ENCODE results near the gene MVD. TPM values are rescaled to one million over a fixed set of nuclear protein-coding genes. Genes with fewer than 3 reads are reported as not detected.
"Not testable (repeated sequence)": the region's sequence is repeated elsewhere in the genome, so short reads cannot be mapped to it uniquely, and the experiment has no call there.

Gene MVD
- total RNA-seq, 1 experiment from 2014 or later, result 28.1 TPM

DNA sequence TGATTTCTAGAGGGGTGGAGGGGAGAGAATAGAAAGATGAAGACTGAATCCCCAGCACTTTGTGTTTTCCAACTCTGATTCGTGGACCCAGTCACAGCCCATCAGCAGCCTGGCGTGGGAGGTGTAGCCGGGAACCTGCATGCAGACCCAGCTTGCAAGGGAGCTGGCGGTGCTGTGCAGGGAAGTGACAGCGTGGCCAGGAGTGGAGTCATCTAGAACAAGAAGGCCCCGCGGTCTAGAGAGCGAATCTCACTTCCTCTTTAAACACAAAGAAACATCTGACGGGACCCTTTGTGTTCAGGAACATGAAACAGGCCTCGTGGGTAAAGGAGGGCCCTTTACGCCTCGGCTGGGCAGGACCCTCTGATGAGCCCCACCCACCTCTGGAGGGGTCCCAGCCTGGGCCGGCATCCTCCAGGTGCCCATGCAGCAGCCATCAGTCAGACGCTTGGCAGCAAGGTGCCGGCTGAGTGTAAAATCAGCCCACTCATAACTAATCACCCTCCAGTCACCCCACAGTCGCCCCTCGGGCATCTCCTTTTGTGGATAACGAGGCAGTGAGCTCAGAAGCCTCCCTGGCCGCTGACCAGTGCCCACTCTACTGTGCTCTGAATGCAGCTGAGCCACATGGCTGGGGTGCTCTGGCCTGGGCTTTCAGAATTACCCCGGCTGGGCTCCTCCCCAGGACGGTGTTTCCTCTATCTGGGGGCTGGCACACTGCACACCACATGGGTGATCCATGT is 19.0 kb upstream of the MVD start:
- DNase-seq (ENCODE audit: low spot score), result no peak

GRCh38 chr16:88681084-88681680 is 18.3 kb upstream of the MVD start:
- no peak for DNase-seq (ENCODE audit: low spot score)

GRCh38 chr16:88680554-88681083 is 17.7 kb upstream of the MVD start:
- no peak for DNase-seq (ENCODE audit: low spot score)

GRCh38 chr16:88678224-88678979 is 15.5 kb upstream of the MVD start:
- DNase-seq (ENCODE audit: low spot score), result no peak

DNA sequence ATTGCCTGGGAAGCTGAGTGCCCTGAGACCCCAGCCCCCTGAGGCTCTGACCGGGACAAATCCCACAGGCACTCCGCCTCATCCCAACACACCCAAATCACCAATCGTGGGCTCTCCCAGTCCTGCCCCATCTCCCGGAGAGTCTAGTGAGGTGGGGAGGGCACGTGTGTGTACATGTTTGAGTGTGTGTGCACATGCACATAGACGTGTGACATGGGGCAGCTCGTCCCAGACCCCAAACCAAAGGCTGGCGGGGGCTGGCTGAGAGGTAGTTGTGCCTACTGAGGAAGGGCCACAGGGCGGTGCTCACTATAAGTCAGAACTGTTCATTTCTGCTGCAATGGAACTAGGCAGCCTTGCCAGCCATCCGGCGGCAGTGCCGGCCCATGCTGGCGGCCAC is 14.8 kb upstream of the MVD start:
- DNase-seq (ENCODE audit: low spot score), result no peak

DNA sequence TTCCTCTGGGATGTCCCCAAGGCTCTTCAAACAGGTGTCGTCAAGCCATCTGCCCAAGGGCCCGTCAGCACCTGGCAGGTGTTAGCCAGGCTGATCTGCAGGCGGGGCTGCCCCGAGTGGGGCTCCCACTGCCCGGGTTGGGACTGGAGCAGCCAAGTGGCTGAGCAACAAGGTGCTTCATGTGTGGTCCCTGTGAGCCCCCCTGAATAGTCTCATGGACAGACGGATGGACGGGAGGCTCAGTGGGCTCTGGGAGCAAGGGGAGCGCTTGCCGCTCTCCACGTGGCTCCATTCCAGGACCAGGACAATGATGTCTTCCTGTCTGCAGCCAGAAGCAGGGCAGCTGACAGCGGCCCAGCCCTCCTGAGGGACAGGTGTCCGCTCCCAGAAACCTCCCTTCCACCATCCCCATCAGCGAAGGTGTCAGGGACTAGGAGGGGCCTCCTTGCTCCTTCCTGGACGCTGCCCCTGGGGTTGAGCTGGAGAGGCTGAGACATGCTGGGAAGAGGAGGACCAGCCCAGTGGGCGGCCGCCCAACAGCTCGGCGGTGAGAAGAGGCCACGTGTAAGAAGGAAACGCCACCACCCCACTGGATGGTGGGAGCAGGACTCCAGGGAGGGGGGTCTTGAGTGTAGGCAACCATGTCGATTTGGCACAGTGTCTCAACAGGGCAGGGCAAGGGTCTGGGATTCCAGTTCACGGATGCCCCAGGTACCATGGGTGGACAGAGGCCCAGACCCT is 13.8 kb upstream of the MVD start:
- DNase-seq (ENCODE audit: low spot score), result no peak

DNA sequence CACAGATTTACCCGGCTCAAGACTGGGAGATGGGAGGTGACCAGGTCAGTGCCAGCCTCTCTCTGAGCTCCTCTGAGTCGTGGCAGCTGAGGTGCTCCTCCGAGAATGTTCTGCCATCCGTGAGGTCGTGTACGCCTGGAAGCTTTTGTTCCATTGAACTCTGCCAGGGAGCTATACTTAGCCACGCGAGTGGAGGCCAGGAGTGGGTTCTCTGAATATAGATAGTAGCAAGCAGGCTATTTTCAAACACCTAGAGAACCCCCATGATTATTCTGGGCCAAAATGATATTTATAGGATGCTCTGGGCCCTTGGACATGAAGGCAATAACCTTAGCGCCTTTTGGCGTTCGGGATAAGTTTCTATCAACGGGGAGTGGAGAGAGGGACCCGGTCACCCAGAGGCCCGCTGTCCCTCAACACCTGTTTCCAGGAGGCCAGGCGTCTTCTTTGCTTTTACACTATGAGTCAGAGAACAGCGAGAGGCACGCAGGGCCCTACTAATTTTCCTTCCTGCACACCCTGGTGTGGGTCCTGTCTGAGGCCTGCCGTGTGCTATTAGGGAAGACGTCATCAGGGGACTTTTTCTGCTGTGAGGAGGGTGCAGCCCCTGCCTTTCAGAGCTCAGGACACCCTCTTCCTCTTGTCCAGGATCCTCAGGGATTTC is 11.0 kb upstream of the MVD start:
- no peak for DNase-seq (ENCODE audit: low spot score)

- no peak for DNase-seq (ENCODE audit: low spot score)
Observed at GRCh38 chr16:88672776-88673175, 9.9 kb upstream of the MVD start.

GRCh38 chr16:88671806-88672205 is 8.9 kb upstream of the MVD start:
- no peak for DNase-seq (ENCODE audit: low spot score)

DNA sequence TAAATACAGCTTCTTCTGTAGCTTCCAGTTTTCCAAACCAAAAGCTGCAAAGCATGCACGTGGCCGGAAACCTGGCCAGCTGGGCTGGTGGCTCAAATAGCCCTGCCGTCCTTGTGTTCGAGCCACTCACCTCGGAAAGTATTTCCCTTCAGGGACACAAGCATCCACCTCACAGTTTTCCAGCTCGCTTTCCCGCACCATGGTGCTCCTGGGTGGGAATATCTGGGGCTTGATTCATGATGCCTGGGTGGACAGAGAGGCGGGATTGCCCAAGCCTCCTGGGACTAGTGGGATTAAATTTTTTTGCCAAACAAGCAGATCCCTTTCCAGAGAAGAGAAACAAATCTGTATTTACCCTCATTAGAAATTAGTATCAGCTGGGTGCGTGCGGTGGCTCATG is 7.1 kb upstream of the MVD start:
- no peak for DNase-seq (ENCODE audit: low spot score)

GRCh38 chr16:88669493-88669892 is 6.6 kb upstream of the MVD start:
- DNase-seq (ENCODE audit: low spot score), result not testable (repeated sequence)

DNA sequence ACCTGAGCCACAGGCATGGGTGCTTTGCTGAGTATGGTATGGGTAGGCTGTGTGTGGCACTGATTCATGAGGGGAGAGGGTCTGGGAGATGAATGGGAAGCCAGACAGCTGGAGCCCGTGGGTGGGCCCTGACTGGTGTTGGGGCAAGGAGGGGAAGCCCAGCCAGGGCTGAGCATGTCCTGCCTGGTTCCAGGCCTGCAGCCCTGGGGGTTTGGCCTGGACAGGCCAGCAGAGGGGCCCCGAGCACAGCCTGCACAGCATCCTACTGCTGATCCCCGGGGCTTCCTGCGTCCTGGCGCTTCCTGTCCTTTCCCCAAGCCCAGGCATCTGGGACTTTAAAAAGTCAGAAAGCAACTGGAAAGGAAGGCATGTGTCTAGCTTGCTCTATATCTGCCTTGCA is 4.6 kb upstream of the MVD start:
- no peak for DNase-seq (ENCODE audit: low spot score)

DNA sequence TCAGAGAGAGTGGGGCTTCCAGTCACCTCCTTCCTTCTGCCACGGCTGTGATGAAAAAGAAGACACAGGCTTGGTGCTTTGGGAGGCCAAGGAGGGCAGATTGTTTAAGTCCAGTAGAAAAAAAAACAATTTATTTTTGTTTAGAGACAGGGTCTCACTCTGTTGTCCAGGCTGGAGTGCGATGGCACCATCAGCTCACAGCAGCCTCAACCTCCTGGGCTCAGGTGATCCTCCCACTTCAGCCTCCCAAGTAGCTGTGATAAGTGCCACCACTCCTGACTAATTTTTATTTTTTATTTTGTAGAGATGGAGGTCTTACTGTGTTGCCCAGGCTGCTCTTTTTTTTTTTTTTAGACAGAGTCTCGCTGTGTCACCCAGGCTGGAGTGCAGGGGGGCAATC is 2.7 kb upstream of the MVD start:
- no peak for DNase-seq (ENCODE audit: low spot score)

DNA sequence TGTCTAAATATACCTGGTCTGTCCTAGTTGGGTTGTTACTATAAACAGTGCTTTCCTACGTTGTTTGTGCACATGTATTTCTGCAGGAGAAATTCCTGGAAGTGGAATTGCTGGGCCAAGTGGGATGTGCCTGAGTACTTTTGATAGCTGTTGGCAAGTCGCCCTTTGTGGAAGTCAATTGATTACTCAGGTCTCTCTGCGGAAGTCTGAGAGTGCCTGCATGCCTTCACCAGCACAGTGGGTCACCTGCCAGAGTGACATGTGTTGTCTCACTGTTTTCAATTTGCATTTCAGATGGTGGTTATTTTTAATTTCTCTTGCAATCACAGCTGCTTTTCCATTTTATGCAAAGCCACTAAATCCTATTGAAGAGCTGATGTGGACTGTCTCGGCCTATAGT is 2.3 kb upstream of the MVD start:
- DNase-seq (ENCODE audit: low spot score), result no peak

DNA sequence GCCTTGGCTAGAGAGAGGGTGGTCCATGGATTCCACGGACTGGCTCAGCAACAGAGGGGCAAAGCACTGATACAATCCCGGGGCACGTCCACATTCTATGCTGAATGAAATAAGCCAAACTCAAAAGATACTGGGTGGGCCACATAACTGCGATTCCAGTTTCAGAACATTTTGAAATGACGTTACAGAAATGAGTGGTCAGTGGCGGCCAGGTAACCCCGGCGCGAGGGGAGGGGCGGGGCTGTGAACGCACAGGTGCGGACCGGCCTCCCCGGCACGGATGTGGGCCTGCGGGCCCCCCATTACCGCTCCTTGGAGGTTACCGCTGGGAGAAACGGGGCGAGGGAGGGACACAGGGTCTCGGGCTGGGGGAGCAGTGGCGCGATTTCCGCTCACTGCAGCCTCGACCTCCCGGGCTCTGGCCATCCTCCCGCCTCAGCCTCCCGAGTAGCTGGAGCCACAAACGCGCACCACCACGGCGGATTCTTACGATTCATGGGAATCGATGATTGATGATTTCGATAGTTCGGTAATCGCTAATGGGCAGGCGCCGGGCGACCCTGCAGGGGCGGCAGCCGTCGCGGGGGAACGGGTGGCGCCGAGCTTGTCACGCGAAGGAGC is 559 bp downstream of the MVD start:
- DNase-seq (ENCODE audit: low spot score), result no peak

DNA sequence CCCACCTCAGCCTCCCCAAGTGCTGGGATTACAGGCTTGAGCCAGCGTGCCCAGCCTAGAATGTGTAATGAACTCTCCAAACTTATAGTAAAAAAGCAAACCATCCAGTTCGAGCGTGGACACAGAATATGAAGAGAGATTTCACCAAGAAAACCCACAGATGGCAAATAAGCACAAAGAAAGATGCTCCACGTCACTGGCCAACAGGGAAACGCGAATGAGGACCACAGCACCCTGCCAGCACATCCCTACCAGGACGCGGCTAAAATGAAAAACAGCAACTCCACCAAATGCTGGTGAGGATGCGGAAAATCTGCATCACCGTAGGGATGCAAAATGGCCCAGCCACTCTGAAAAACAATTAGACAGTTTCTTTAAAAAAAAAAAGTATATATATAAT is 1.4 kb downstream of the MVD start:
- DNase-seq (ENCODE audit: low spot score), result no peak

- no peak for DNase-seq (ENCODE audit: low spot score)
Observed at GRCh38 chr16:88659160-88659559, 3.7 kb downstream of the MVD start.

- DNase-seq (ENCODE audit: low spot score), result no peak
Observed at GRCh38 chr16:88658714-88659113, 4.2 kb downstream of the MVD start.

GRCh38 chr16:88657371-88657770 is 5.5 kb downstream of the MVD start:
- no peak for DNase-seq (ENCODE audit: low spot score)

DNA sequence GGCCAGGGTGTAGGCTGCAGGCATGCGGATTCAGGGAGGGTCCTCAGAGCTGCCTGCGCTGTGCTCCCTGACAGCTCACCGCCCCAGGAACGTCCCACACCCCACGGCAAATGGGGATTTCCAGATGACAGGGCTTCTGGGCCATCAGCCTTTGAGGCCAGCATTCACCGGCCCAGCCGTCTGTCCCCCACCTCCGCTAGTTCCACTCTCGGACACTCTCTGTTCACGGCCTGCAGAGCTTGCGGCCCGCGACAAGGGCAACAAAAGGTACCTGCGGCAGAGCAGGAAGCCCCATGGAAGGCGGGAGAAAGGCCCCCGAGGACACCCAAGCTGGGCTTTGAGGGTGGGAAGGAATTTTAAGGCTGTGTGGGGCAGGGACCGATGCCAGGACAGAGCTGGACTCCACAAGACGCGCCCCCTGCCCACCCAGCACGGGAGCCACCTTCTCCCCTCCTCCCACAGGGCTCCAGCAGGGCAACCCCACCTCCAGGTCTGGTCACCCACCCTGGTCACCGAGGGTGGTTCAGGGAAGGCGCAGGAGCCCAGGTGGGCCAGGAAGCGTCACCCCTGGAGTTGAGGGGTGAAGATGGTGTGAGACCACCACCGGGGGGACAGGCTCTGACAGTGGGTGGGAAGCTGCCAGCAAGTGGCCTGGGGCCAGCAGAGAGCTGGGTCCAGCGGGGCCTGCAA is 6.5 kb downstream of the MVD start:
- DNase-seq (ENCODE audit: low spot score), result no peak

Measured in H4 (cell line).